Peyer's patch (tissue), 4 donors: ENCODE results near the gene EPC1. TPM values are rescaled to one million over a fixed set of nuclear protein-coding genes. Genes with fewer than 3 reads are reported as not detected.

Source experiments
- DNase-seq, 3 donors: peaks; one replicate each; pipeline ENCODE4 v3.0.0-alpha.2; 2017 to 2019
- H3K27ac ChIP-seq, 4 donors: fragments of 200-600 bp; sonication (generic); one replicate each; pipeline ENCODE4 v1.5.1; 2016 to 2019
- H3K27me3 ChIP-seq, 2 donors: fragments of 200-600 bp; sonication (generic); one replicate each; pipeline ENCODE4 v1.5.1; 2019
- H3K36me3 ChIP-seq, 3 donors: fragments of 200-600 bp; sonication (generic); one replicate each; pipeline ENCODE4 v1.5.1; 2016 to 2019
- H3K4me1 ChIP-seq, 4 donors: fragments of 200-600 bp; sonication (generic); one replicate each; pipeline ENCODE4 v1.5.1; 2016 to 2019
- H3K4me3 ChIP-seq, 4 donors: fragments of 200-600 bp; sonication (generic); 1 replicate in 3 of 4; 2 replicates in 1 of 4; pipeline ENCODE4 v1.5.1; 2016 to 2019; ENCODE audit warnings: mild to moderate bottlenecking in 1 of 4
- H3K9me3 ChIP-seq, 4 donors: fragments of 200-600 bp; sonication (generic); one replicate each; pipeline ENCODE4 v1.5.1; 2016 to 2019; ENCODE audit warnings: mild to moderate bottlenecking in 1 of 4
- CTCF ChIP-seq, 6 experiments: fragments of 450-650 bp in 4 of 6; fragments of 200-600 bp in 2 of 6; sonication (generic) in 1 of 6; IDR thresholded peaks; one replicate each; pipeline ENCODE4 v1.5.1; 2017 to 2019; ENCODE audit warnings: antibody characterized with exemption in 6 of 6, mild to moderate bottlenecking in 3 of 6, moderate library complexity in 1 of 6
- POLR2A ChIP-seq, 2 donors: fragments of 450-650 bp; IDR thresholded peaks; one replicate each; pipeline ENCODE4 v1.5.1; 2017; ENCODE audit warnings: antibody characterized with exemption in 2 of 2, mild to moderate bottlenecking in 2 of 2, moderate library complexity in 2 of 2
- total RNA-seq, 4 donors: library from RNA; depleted of rRNA; stranded (reverse); fragments of >200 nt; gene quantifications; one replicate each; pipeline ENCODE4 v1.1.0, GENCODE V29; 2016

Gene EPC1
- total RNA-seq, 4 donors from 2014 or later = 41.5 to 77.6 (median 49.0) TPM

DNA sequence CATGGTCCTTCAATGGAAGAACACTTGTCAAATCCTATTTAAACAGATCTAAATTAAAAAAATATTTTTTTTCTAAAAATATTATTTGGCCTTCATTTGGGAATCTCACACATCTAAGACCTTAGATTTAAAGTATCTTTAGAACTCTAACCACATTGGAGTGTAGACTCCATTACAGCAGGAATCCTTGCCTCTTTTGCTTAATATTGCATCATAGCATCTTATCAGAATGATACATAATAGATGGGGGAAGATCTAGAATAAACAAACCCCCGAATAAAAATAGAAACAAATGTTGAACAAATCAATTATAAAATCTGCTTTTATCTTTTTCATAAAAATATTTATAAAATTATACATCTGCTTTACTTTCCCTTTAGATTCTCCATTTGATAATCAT is 27.6 kb upstream of the EPC1 start:
- H3K4me3 ChIP-seq = no peak overlapping the region
- peaks cover 0 to 21% (median 0%) of the 10 kb centered on the region in 4 donors for H3K4me1 ChIP-seq

GRCh38 chr10:32373496-32373895 is 26.5 kb upstream of the EPC1 start:
- Histone ChIP-seq H3K27me3 (no peaks in the 10 kb centered on the region), H3K4me3 (no peak overlapping the region), H3K4me1 (peaks cover 0 to 15% (median 0%) of the 10 kb centered on the region in 4 donors), H3K27ac (no peak overlapping the region), H3K9me3 (no peaks in the 10 kb centered on the region), H3K36me3 (no peaks in the 10 kb centered on the region)
- DNase-seq = no peak
- TF ChIP-seq CTCF (IDR thresholded peaks at IDR 0.05) = no peak
- no peak for TF ChIP-seq POLR2A (IDR thresholded peaks at IDR 0.05)

More for the DNA sequence above, 27.6 kb upstream of the EPC1 start:
- no peak overlapping the region for H3K27ac ChIP-seq
- H3K9me3 ChIP-seq = no peaks in the 10 kb centered on the region
- no peak for DNase-seq
- H3K27me3 ChIP-seq = no peaks in the 10 kb centered on the region
- TF ChIP-seq POLR2A (IDR thresholded peaks at IDR 0.05) = no peak
- TF ChIP-seq CTCF (IDR thresholded peaks at IDR 0.05) = no peak
- H3K36me3 ChIP-seq = no peaks in the 10 kb centered on the region

DNA sequence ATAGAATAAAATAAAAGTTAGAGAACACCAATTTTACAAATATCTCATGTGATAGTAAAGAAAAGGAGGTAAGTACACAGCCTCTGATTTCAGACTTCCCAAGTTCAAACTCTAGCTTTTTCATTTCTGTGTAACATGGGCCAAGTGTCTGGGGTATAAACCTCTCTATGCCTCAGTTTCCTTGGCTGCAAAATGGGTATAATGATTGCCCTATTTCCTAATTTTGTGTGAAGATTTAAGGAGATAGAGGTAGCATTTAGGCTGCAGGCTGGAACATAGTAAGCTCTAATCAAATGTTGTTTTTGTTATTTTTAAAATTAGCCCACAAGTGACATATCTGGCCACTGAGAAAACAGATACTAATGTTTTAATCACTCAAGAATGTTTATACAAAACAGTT is 26.1 kb upstream of the EPC1 start:
- H3K27ac ChIP-seq = no peak overlapping the region
- no peaks in the 10 kb centered on the region for H3K36me3 ChIP-seq
- no peak overlapping the region for H3K4me3 ChIP-seq
- peaks cover 0 to 15% (median 0%) of the 10 kb centered on the region in 4 donors for H3K4me1 ChIP-seq
- TF ChIP-seq POLR2A (IDR thresholded peaks at IDR 0.05) (no peak), CTCF (IDR thresholded peaks at IDR 0.05) (no peak)
- no peak for DNase-seq
- H3K27me3 ChIP-seq = no peaks in the 10 kb centered on the region
- H3K9me3 ChIP-seq = no peaks in the 10 kb centered on the region

DNA sequence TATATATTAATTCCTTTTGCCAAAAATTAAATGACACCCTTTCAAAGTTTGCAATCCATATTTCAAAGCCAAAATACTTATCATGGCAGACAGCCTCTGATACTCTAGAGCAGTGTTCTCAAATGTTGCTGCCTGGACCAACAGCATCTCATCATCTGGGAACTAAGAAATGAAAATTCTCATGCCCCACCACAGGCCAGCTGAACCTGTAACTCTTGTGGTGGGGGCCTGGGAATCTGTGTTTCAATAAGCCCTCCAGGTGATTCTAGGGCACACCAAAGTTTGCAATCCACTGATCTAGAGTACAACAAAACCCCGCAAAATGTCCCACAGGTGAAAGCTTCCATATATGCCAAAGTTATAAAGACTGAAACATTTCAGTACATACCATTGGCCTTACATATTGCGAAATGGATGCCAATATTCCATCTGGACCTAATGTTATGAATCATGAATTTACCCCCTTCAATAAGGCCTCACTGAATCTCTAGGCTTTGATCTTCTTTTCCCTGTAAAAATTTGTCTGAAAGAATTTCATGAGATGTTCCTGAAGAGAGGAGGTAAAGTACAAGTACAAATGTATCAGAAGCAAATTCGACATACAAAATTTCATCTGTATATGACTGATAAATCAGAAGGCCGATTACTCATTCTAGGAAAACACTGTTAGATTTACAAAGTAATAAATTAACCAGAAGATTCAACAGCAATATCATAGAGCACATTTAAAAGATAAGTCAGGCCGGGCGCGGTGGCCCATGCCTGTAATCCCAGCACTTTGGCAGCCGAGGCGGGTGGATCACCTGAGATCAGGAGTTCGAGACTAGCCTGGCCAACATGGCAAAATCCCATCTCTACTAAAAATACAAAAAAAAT is 25.3 kb upstream of the EPC1 start:
- H3K9me3 ChIP-seq = no peaks in the 10 kb centered on the region
- DNase-seq = peak in 2 of 3 donors; percentile 65 to 67
- no peaks in the 10 kb centered on the region for H3K27me3 ChIP-seq
- H3K36me3 ChIP-seq = no peaks in the 10 kb centered on the region
- TF ChIP-seq POLR2A (IDR thresholded peaks at IDR 0.05) = no peak
- TF ChIP-seq CTCF (IDR thresholded peaks at IDR 0.05) = no peak
- H3K4me3 ChIP-seq = no peak overlapping the region
- H3K4me1 ChIP-seq = peaks cover 0 to 15% (median 2%) of the 10 kb centered on the region in 4 donors
- H3K27ac ChIP-seq = peak overlapping the region in 1 of 4 donors; percentile 23

DNA sequence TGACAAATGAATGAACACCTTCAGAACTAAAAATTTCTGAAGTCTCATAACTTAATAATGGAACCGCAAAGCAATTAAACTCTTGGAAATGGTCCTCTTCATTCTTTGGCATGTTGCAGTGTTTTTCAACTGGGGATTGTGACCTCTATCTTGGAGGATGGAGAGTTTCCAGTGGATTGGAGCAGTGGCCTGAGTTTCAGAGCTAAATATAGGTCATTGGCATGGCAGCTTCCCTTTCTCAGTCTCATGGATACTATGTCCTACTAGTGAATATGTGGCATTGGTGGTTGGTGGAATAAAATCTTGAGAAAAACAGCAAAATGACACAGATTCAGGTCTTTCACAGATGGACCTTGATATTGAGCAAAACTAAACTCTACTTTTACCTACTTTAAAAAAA is 24.1 kb upstream of the EPC1 start:
- Histone ChIP-seq H3K4me3 (no peak overlapping the region), H3K9me3 (no peaks in the 10 kb centered on the region), H3K36me3 (no peaks in the 10 kb centered on the region), H3K27me3 (no peaks in the 10 kb centered on the region), H3K4me1 (peaks cover 0 to 21% (median 2%) of the 10 kb centered on the region in 4 donors), H3K27ac (no peak overlapping the region)
- TF ChIP-seq CTCF (IDR thresholded peaks at IDR 0.05) (no peak), POLR2A (IDR thresholded peaks at IDR 0.05) (no peak)
- no peak for DNase-seq
